ENCODE measurements around the gene ALPK1. TPM values are rescaled to one million over a fixed set of nuclear protein-coding genes. Genes with fewer than 3 reads are reported as not detected.
A peak's percentile ranks its signal among the peaks of the same experiment; 100 is the strongest.

The ALPK1 gene
- total and polyA plus RNA-seq, 2 of the 4 experiments (the other 2 are of a cell fraction): 3.3 to 7.9 TPM

DNA sequence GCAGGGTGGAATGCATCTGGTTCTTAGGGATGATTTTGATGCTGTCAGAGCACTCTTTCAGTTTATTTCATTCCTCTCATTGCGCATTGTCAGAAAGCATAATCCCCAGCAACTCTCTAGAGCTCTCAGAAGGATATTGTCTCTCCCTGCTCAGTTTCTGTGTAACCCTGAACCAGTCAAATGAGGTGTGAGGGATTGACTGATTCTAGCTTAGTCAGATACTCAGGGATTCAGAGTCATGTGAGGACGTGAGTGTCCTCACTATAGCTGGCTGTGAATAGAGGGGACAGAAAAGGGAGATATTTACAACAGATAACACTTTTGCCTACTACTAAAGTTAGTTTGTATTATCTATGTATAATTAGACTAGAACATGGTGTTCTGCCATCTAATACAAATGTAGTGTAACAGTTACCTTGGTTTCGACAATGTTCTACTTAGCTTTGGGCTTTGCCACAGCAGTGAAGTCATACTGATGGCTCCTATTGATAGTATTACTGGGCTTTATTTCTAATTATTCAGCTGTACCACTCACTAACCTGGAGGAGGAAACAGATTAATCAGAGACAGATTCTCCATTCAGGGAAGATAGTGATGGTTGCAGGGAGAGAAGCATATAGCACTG lies 46.0 kb upstream of the ALPK1 start:
- Histone ChIP-seq H2BK120ac (ENCODE audit: low read depth, low read length) (no peak overlapping the region), H2BK15ac (ENCODE audit: low read depth, low read length) (no peak overlapping the region)

More for the DNA sequence above, 46.0 kb upstream of the ALPK1 start:
- WGBS, 2 experiments (ENCODE audit: extremely low coverage in 2 of 2, insufficient read length in 1 of 2): no CpG with 5 or more reads among the region's 3 CpGs
- no peak overlapping the region for H3K27ac ChIP-seq (ENCODE audit: insufficient read depth, low read length)
- DNase-seq (no peak), ATAC-seq (ENCODE audit: low read depth) (peak; percentile 24)
- H3K4me2 ChIP-seq (ENCODE audit: low read depth, low read length): no peak overlapping the region
- H3K9ac ChIP-seq (ENCODE audit: low read depth, low read length): no peak overlapping the region
- no peak overlapping the region for H2AK9ac ChIP-seq (replicated peaks; ENCODE audit: low read depth, low read length, poor library complexity)
- no peaks in the 10 kb centered on the region; the same call in 1 of the 2 replicates for H3K4me1 ChIP-seq (ENCODE audit: control insufficient read depth, insufficient read depth, low read length)
- intact Hi-C loops (cut with micrococcal nuclease): no loop called here
- H3K18ac ChIP-seq (ENCODE audit: low read depth, low read length): no peak overlapping the region
- peak overlapping the region; percentile 52; the same call in 1 of the 2 replicates for H3K23ac ChIP-seq (ENCODE audit: low read depth, low read length)
- dilution Hi-C loops (cut with HindIII; ENCODE audit: low sequenced_read_pairs, unreplicated experiment): no loop called here
- in situ Hi-C loops (cut with MboI; ENCODE audit: low sequenced_read_pairs): no loop called here
- no peaks in the 10 kb centered on the region for H3K9me1 ChIP-seq (ENCODE audit: insufficient read depth, low read length)
- H3K79me1 ChIP-seq (ENCODE audit: low read depth in 1 of 2, low read length in 2 of 2): peaks cover 3 to 7% of the 10 kb centered on the region in 2 experiments; a peak in 1 of 4 replicates
- H3K14ac ChIP-seq (replicated peaks; ENCODE audit: low read depth, low read length): no peak overlapping the region
- no peak overlapping the region for H4K91ac ChIP-seq (ENCODE audit: insufficient read depth, low read depth, low read length)
- H3K4ac ChIP-seq (ENCODE audit: low read depth, low read length): no peak overlapping the region
- no peak overlapping the region for H3K56ac ChIP-seq (ENCODE audit: extremely low read depth, insufficient read depth, low read length)
- H4K5ac ChIP-seq (ENCODE audit: low read depth, low read length): no peak overlapping the region
- TF ChIP-seq MAZ (IDR thresholded peaks at IDR 0.05; ENCODE audit: borderline replicate concordance, low read depth, low read length) (no peak), RFX5 (IDR thresholded peaks at IDR 0.05; ENCODE audit: low read depth, low read length) (no peak), NFE2L2 (IDR thresholded peaks at IDR 0.05; ENCODE audit: low read depth, low read length) (no peak), BHLHE40 (IDR thresholded peaks at IDR 0.05; ENCODE audit: low read depth, low read length) (no peak), CEBPB (IDR thresholded peaks at IDR 0.05; ENCODE audit: low read depth, low read length) (no peak), RCOR1 (IDR thresholded peaks at IDR 0.05; ENCODE audit: insufficient replicate concordance, low read length) (no peak), MAFK (IDR thresholded peaks at IDR 0.05; ENCODE audit: low read depth, low read length) (no peak), POLR2A (IDR thresholded peaks at IDR 0.05; ENCODE audit: low read depth, low read length) (no peak), RAD21 (IDR thresholded peaks at IDR 0.05; ENCODE audit: low read length) (no peak), FOS (IDR thresholded peaks at IDR 0.05; ENCODE audit: low read depth, low read length) (no peak), SMC3 (IDR thresholded peaks at IDR 0.05; ENCODE audit: low read depth, low read length) (no peak), CHD1 (IDR thresholded peaks at IDR 0.05; ENCODE audit: low read depth, low read length) (no peak), MXI1 (IDR thresholded peaks at IDR 0.05; ENCODE audit: borderline replicate concordance, low read depth, low read length) (no peak)
- TF ChIP-seq, protein P1, sequence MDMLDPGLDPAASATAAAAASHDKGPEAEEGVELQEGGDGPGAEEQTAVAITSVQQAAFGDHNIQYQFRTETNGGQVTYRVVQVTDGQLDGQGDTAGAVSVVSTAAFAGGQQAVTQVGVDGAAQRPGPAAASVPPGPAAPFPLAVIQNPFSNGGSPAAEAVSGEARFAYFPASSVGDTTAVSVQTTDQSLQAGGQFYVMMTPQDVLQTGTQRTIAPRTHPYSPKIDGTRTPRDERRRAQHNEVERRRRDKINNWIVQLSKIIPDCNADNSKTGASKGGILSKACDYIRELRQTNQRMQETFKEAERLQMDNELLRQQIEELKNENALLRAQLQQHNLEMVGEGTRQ (IDR thresholded peaks at IDR 0.05; ENCODE audit: low read depth, low read length): no peak
- TF ChIP-seq, protein P2, sequence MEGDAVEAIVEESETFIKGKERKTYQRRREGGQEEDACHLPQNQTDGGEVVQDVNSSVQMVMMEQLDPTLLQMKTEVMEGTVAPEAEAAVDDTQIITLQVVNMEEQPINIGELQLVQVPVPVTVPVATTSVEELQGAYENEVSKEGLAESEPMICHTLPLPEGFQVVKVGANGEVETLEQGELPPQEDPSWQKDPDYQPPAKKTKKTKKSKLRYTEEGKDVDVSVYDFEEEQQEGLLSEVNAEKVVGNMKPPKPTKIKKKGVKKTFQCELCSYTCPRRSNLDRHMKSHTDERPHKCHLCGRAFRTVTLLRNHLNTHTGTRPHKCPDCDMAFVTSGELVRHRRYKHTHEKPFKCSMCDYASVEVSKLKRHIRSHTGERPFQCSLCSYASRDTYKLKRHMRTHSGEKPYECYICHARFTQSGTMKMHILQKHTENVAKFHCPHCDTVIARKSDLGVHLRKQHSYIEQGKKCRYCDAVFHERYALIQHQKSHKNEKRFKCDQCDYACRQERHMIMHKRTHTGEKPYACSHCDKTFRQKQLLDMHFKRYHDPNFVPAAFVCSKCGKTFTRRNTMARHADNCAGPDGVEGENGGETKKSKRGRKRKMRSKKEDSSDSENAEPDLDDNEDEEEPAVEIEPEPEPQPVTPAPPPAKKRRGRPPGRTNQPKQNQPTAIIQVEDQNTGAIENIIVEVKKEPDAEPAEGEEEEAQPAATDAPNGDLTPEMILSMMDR (conservative IDR thresholded peaks at IDR 0.05; ENCODE audit: low read depth, low read length): no peak
- TF ChIP-seq, protein P3, sequence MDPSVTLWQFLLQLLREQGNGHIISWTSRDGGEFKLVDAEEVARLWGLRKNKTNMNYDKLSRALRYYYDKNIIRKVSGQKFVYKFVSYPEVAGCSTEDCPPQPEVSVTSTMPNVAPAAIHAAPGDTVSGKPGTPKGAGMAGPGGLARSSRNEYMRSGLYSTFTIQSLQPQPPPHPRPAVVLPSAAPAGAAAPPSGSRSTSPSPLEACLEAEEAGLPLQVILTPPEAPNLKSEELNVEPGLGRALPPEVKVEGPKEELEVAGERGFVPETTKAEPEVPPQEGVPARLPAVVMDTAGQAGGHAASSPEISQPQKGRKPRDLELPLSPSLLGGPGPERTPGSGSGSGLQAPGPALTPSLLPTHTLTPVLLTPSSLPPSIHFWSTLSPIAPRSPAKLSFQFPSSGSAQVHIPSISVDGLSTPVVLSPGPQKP (IDR thresholded peaks at IDR 0.05; ENCODE audit: borderline replicate concordance, low read depth, low read length): no peak
- no peaks in the 10 kb centered on the region for H4K20me1 ChIP-seq (ENCODE audit: insufficient read depth, low read length)
- H3K36me3 ChIP-seq (ENCODE audit: control insufficient read depth, insufficient read depth, low read length): no peaks in the 10 kb centered on the region
- no peaks in the 10 kb centered on the region for H3K9me3 ChIP-seq (ENCODE audit: control insufficient read depth, insufficient read depth, low read length)
- H2AFZ ChIP-seq (replicated peaks; ENCODE audit: low read length, poor library complexity): no peak overlapping the region
- H4K8ac ChIP-seq (ENCODE audit: low read depth in 2 of 2, low read length in 2 of 2): no peak overlapping the region
- ChIA-PET POLR2A (ENCODE audit: unreplicated experiment) (no interaction called here), CTCF (no interaction called here)
- H3K4me3 ChIP-seq (ENCODE audit: insufficient read depth, low read depth, low read length): no peak overlapping the region
- H2AK5ac ChIP-seq (ENCODE audit: low read depth, low read length): no peak overlapping the region
- no peak overlapping the region for H2BK5ac ChIP-seq (ENCODE audit: low read depth, low read length, poor library complexity, severe bottlenecking)
- no peak overlapping the region for H2BK20ac ChIP-seq (ENCODE audit: low read depth, low read length)
- BruUV-seq (replicated peaks): no TSS peak
- H3K27me3 ChIP-seq (ENCODE audit: control insufficient read depth, insufficient read depth, low read length): no peaks in the 10 kb centered on the region
